GM13977 (cell line): Measurements from ENCODE around the gene TUBA8.
A peak's percentile ranks its signal among the peaks of the same experiment; 100 is the strongest.
"Not testable (repeated sequence)": the region's sequence is repeated elsewhere in the genome, so short reads cannot be mapped to it uniquely, and the experiment has no call there.

ENCODE experiments used
- DNase-seq: peaks from one replicate; pipeline ENCODE4 v3.0.0; 2012; ENCODE audit warnings: low spot score
- CTCF ChIP-seq: IDR thresholded peaks from 2 replicates; pipeline ENCODE4 v1.5.1; 2012; ENCODE audit warnings: mild to moderate bottlenecking, control low read depth; ENCODE audit not compliant: insufficient read depth; ENCODE audit errors: extremely low read depth, missing control alignments
- in situ Hi-C: fragments of 300-500 bp; cut with MboI; formaldehyde crosslinking; loops from one replicate; pipeline ENCODE4 v1.12.0; 2022; ENCODE audit warnings: low sequenced_read_pairs, low pct_unique_long_range_greater_than_20kb, mixed read lengths, inconsistent platforms; ENCODE audit not compliant: unreplicated experiment

TUBA8 gene

GRCh38 chr22:18157714-18158028, 47.1 kb downstream of the TUBA8 start:
- in situ Hi-C loops, result no loop called here
- no peak for DNase-seq
- no peak for TF ChIP-seq CTCF

- in situ Hi-C loops, DNase-seq: not testable (repeated sequence)
These were observed 50.0 kb downstream of the TUBA8 start for GRCh38 chr22:18160641-18161040.

GRCh38 chr22:18163843-18164242, 53.2 kb downstream of the TUBA8 start:
- in situ Hi-C loops, result not testable (repeated sequence)
- DNase-seq, result peak; percentile 67

- DNase-seq, result not testable (repeated sequence)
These were observed 54.0 kb downstream of the TUBA8 start for GRCh38 chr22:18164584-18164983.

GRCh38 chr22:18165356-18165755, 54.7 kb downstream of the TUBA8 start:
- in situ Hi-C loops, DNase-seq: not testable (repeated sequence)

More at GRCh38 chr22:18164584-18164983, 54.0 kb downstream of the TUBA8 start:
- in situ Hi-C loops, result not testable (repeated sequence)

- DNase-seq, in situ Hi-C loops: not testable (repeated sequence)
These were observed 59.7 kb downstream of the TUBA8 start for GRCh38 chr22:18170284-18170683.

GRCh38 chr22:18172203-18172602, 61.6 kb downstream of the TUBA8 start:
- DNase-seq, in situ Hi-C loops: not testable (repeated sequence)

- DNase-seq, in situ Hi-C loops: not testable (repeated sequence)
These were observed 62.2 kb downstream of the TUBA8 start for GRCh38 chr22:18172776-18173175.

GRCh38 chr22:18173441-18173840, 62.8 kb downstream of the TUBA8 start:
- in situ Hi-C loops, DNase-seq: not testable (repeated sequence)
